ENCODE measurements around the gene SRRM4.

The SRRM4 gene

DNA sequence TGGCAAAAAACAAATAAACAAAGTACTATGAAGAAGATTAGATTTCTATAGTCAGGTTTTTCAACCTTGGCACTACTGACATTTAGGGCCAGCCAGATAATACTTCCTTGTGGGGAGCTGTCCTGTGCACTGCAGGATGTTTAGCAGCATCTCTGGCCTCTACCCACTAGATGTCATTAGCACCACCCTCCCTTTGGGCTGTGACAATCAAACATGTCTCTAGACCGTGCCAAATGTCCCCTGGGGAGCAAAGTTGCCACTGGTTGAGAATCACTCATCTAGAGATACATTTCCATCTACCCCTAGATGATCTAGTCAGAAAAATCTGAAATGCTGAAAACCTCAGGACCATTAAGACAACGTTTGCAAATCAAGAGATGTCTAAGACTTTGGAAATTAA, 29.9 kb downstream of the SRRM4 start:
- TF ChIP-seq, protein P1, sequence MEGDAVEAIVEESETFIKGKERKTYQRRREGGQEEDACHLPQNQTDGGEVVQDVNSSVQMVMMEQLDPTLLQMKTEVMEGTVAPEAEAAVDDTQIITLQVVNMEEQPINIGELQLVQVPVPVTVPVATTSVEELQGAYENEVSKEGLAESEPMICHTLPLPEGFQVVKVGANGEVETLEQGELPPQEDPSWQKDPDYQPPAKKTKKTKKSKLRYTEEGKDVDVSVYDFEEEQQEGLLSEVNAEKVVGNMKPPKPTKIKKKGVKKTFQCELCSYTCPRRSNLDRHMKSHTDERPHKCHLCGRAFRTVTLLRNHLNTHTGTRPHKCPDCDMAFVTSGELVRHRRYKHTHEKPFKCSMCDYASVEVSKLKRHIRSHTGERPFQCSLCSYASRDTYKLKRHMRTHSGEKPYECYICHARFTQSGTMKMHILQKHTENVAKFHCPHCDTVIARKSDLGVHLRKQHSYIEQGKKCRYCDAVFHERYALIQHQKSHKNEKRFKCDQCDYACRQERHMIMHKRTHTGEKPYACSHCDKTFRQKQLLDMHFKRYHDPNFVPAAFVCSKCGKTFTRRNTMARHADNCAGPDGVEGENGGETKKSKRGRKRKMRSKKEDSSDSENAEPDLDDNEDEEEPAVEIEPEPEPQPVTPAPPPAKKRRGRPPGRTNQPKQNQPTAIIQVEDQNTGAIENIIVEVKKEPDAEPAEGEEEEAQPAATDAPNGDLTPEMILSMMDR (IDR thresholded peaks at IDR 0.05; ENCODE audit: poor library complexity, severe bottlenecking), result no peak
- H3K9me3 ChIP-seq (ENCODE audit: severe bottlenecking), result peaks cover 3% of the 10 kb centered on the region
- H3K36me3 ChIP-seq (ENCODE audit: low read depth), result no peaks in the 10 kb centered on the region
- DNase-seq (ENCODE audit: low spot score), result no peak
- H3K4me1 ChIP-seq (ENCODE audit: insufficient read depth, poor library complexity, severe bottlenecking), result no peaks in the 10 kb centered on the region
- ATAC-seq (ENCODE audit: low read depth), result no peak
- no peak overlapping the region for H3K4me3 ChIP-seq (ENCODE audit: severe bottlenecking)
- no peaks in the 10 kb centered on the region for H3K27me3 ChIP-seq (ENCODE audit: insufficient read depth, poor library complexity, severe bottlenecking)
- no peak overlapping the region for H3K27ac ChIP-seq (ENCODE audit: poor library complexity, severe bottlenecking)

DNA sequence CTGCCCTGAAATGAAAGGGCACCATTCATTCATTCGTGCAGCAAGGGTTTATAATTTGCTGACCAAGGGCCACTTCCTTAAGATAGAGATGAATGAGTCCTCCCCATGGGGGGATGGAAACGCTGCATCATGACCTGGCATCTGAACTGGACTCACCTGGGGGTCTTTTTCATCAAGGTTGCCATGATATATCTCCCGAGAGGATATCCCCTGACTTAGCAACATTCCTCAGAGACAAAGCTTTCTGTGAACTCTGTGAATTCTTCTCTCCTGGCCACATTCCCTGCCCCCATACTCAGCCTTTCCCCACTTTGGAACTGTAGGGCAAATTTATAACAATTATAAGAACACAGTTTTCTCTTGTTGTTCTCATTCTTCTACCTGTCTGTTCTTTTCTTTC, 30.8 kb downstream of the SRRM4 start:
- Histone ChIP-seq H3K9me3 (ENCODE audit: severe bottlenecking) (peaks cover 3% of the 10 kb centered on the region), H3K27me3 (ENCODE audit: insufficient read depth, poor library complexity, severe bottlenecking) (no peaks in the 10 kb centered on the region), H3K27ac (ENCODE audit: poor library complexity, severe bottlenecking) (no peak overlapping the region), H3K4me3 (ENCODE audit: severe bottlenecking) (no peak overlapping the region), H3K4me1 (ENCODE audit: insufficient read depth, poor library complexity, severe bottlenecking) (no peaks in the 10 kb centered on the region), H3K36me3 (ENCODE audit: low read depth) (no peaks in the 10 kb centered on the region)
- ATAC-seq (ENCODE audit: low read depth) (no peak), DNase-seq (ENCODE audit: low spot score) (no peak)
- TF ChIP-seq, protein P1 (IDR thresholded peaks at IDR 0.05; ENCODE audit: poor library complexity, severe bottlenecking), result no peak

DNA sequence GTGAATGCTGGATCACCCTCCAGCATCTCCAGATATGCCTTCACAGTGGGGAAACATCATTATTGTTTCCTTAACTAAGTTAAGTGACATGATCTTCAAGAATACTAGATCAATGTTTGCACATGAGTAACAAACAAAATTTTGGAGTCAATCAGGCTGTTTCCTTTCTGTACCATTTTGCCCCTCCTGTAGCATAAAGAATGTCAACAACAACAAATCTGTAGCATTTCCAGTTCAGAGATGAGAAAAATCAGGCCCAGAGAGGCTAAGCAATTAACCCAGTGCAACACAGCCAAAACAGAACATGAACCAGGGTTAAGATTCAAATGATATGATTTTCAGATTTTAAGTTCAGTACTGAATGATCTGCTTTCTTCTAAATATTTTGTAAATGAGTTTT, 31.7 kb downstream of the SRRM4 start:
- no peaks in the 10 kb centered on the region for H3K27me3 ChIP-seq (ENCODE audit: insufficient read depth, poor library complexity, severe bottlenecking)
- TF ChIP-seq, protein P1 (IDR thresholded peaks at IDR 0.05; ENCODE audit: poor library complexity, severe bottlenecking), result no peak
- no peaks in the 10 kb centered on the region for H3K4me1 ChIP-seq (ENCODE audit: insufficient read depth, poor library complexity, severe bottlenecking)

DNA sequence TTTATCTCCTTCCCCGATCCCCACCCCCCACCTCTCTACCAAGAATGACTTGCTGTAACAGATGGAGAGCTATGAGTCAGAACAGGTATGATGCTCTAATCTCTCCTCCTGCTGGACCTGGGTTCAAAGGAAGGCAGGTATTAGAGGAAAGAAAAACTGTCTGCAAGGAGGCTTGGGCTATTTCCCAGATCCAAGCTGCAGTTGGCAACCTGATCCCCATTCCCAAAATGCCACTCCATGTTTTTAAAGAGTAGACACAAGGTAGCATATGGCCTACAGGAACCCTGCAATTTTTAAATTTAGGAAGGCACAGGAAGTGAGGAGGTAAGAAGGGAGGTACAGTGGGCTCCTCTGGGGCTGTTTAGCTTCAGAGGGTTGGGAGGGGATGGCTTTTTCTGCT, 33.0 kb downstream of the SRRM4 start:
- Histone ChIP-seq H3K27ac (ENCODE audit: poor library complexity, severe bottlenecking) (no peak overlapping the region), H3K36me3 (ENCODE audit: low read depth) (no peaks in the 10 kb centered on the region), H3K4me1 (ENCODE audit: insufficient read depth, poor library complexity, severe bottlenecking) (no peaks in the 10 kb centered on the region), H3K27me3 (ENCODE audit: insufficient read depth, poor library complexity, severe bottlenecking) (no peaks in the 10 kb centered on the region), H3K4me3 (ENCODE audit: severe bottlenecking) (no peak overlapping the region), H3K9me3 (ENCODE audit: severe bottlenecking) (peaks cover 3% of the 10 kb centered on the region)
- DNase-seq (ENCODE audit: low spot score), result no peak
- no peak for ATAC-seq (ENCODE audit: low read depth)
- TF ChIP-seq, protein P1 (IDR thresholded peaks at IDR 0.05; ENCODE audit: poor library complexity, severe bottlenecking), result no peak

More for the DNA sequence above, 31.7 kb downstream of the SRRM4 start:
- Histone ChIP-seq H3K9me3 (ENCODE audit: severe bottlenecking) (peaks cover 3% of the 10 kb centered on the region), H3K27ac (ENCODE audit: poor library complexity, severe bottlenecking) (no peak overlapping the region), H3K4me3 (ENCODE audit: severe bottlenecking) (no peak overlapping the region), H3K36me3 (ENCODE audit: low read depth) (no peaks in the 10 kb centered on the region)
- no peak for ATAC-seq (ENCODE audit: low read depth)
- DNase-seq (ENCODE audit: low spot score), result no peak

DNA sequence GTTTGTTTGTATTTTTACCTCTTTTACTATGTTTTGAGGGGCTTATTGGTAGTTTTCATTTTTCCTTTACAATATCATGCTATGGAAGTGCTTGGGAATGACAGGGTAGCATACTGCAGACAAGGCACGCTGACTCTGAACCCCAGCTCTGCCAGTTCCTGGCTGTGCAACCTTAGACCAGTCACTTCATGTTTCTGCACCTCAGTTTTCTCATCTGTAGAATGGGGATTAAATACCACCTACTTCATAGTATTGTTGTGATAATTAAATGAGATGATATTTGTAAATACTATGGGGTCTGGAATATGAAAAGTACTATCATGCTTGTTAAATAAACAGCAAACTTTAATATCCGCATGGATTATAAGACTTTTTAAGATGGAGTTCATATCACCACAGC, 35.4 kb downstream of the SRRM4 start:
- Histone ChIP-seq H3K27ac (ENCODE audit: poor library complexity, severe bottlenecking) (no peak overlapping the region), H3K9me3 (ENCODE audit: severe bottlenecking) (no peaks in the 10 kb centered on the region), H3K4me1 (ENCODE audit: insufficient read depth, poor library complexity, severe bottlenecking) (no peaks in the 10 kb centered on the region), H3K4me3 (ENCODE audit: severe bottlenecking) (no peak overlapping the region), H3K36me3 (ENCODE audit: low read depth) (no peaks in the 10 kb centered on the region), H3K27me3 (ENCODE audit: insufficient read depth, poor library complexity, severe bottlenecking) (no peaks in the 10 kb centered on the region)
- TF ChIP-seq, protein P1 (IDR thresholded peaks at IDR 0.05; ENCODE audit: poor library complexity, severe bottlenecking), result no peak
- no peak for DNase-seq (ENCODE audit: low spot score)
- ATAC-seq (ENCODE audit: low read depth), result no peak
